Right hindlimb (tissue), 1 donor: ENCODE results near the gene ALMS1.
A peak's percentile ranks its signal among the peaks of the same experiment; 100 is the strongest.
"Not testable (repeated sequence)": the region's sequence is repeated elsewhere in the genome, so short reads cannot be mapped to it uniquely, and the experiment has no call there.

ENCODE experiments used
- DNase-seq: peaks from one replicate; pipeline ENCODE4 v3.0.0-alpha.2; 2018

The ALMS1 gene

DNA sequence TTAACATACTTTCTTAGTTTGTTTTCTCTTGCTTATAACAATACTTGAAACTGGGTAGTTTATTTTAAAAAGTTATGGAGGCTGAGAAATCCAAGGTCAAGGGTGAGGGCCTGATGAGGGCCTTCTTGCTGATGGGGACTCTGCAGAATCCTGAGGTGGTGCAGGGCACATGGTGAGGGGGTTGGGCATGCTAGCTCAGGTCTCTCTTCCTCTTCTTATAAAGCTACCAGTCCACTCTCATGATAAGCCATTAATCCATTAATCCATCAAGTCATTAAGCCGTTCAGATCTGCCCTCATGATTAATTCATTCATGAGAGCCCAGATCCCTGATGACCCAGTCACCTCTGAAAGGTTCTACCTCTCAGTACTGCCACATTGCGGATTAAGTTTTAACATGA is 21.4 kb downstream of the ALMS1 start:
- DNase-seq, result no peak

DNA sequence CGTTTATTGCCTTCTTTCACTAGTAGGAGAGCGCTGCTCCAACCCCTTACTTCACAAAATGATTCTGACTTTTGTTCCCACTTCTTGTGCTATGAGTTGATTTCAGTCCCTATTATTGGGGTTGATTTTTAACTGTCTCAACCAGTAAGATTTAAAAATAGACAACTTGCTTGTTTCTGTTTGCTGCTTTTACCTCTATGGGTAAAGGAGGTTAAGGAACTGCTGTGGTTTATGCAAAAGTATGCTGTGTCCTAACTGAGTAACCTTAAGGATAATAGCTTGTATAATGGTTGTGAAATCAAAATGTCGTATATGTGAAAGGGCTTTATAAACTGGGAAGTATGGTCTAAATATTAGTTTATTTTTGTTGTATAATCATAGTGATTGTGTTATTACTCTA is 22.6 kb downstream of the ALMS1 start:
- no peak for DNase-seq

DNA sequence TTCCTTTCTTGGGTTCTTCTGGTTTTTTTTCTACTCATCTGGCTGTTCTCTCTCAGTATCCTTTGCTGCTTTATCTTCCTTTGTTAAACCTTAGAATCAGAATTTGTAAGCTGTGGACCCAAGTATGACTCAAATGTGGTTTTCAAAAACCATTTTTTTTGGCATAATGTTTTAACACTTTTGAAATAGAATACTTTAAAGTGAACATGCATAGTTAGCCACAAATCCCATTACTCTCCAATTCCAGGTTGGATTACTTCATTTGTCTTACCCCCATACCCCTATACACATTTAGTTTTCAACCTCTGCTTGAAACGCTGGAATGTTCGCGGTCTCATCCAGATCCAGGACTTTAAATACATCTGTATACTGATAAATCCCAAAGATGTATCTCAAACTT is 29.1 kb downstream of the ALMS1 start:
- DNase-seq, result no peak

DNA sequence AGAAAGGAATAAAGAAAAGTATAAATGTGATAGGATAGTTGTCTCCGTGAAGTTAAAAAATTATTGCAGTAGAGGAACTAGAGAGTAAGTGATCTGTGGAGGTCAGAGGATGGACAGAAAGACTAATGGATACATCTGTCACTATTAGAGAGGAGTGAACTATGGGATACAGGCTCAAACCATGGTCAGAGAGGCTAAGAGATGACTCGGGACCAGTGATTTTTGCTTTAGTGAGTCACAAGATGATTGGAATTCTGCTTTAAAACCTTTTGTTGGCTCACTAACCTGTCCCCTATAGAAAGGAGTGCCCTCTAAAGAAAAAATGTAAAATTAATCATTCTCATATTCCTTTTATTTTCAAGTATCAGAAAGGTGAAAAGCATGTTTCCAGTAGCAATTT is 30.3 kb downstream of the ALMS1 start:
- no peak for DNase-seq

DNA sequence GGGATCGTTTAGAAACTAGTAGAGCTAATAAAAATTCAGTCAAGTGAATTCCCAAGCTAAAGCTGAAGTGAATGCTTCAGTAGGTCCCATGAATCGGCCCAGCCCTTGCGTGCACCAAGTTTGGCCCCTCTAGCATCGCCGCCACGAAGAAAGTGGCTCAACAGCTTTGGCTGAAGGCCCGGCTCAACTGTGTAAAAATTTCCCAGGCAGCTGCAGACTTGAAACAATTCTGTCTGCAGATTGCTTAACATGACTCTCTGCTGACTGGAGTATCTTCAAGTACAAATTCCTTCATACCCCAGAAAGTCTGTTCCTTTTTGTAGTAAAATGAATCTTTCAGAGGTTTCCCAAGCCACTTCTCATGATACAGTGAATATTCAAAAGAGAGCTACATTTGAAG is 32.7 kb downstream of the ALMS1 start:
- peak; percentile 74 for DNase-seq

DNA sequence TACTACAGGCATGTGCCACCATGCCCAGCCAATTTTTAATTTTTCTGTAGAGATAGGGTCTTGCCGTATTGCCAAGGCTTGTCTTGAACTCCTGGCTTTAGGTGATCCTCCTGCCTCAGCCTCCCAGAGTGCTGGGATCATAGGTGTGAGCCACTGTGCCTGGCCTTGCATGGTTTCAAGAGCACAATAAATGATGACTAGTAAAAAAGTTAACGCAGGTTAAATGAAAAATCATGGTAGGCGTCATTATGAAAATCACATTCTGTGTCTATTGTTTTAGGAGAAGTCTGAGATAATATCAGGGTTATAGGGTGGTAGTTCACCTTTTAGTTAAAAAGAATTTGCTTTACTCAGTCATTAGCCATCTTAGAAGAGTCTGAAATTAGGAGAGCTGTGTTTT is 38.3 kb downstream of the ALMS1 start:
- DNase-seq, result no peak

DNA sequence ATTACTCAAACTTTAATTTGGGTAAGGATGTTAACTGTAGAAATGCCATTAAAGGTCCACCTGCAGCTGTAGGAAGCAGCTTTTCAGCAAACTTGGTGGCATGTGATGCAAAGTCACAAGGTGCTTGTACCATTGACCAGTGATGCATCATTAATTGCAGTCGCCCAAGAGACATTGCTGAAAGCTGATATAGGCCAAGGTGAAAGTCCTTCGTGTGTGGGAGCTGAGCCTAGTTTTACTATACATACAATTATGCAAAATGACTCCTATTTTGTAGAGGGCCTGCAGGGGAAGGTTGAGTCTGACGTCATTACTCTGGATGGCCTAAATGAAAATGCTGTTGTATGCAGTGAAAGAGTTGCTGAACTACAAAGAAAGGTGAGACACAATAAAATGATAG is 40.5 kb downstream of the ALMS1 start:
- no peak for DNase-seq

DNA sequence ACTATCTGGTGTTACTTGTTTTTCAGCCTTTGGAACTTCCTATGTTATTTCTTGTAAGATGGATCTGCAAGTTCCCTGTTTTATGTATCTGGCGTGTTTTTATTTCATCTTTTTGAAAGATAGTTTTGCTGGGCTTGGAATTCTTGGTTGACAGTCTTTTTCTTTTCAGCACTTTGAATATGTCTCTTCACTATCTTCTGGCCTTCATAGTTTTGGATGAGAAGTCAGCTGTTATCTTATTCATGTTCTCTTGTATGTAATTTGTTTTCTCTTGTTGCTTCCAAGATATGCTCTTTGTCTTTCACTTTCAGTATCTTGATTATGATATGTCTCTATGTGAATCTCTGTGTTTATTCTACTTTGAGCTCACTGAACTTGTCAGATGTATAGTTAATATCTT is 50.4 kb downstream of the ALMS1 start:
- DNase-seq, result no peak

DNA sequence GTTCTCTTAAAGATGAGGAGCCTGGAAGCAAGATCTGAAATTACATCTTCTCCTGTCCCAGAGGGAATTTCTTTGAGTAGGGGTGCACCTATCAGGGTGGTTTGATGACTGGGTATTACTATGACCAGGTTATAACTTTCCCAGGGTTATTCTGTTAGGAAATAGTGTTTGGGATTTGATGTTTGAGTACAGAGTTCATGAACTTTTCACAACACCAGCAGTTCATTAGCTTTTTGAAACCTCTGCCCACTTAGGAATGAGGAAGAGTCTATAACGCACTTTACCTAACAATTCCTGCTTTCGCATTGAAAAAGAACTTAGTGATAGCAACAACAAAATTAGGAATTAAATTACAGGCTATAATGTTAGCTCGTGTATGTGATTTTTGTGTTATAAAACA is 58.6 kb downstream of the ALMS1 start:
- no peak for DNase-seq

DNA sequence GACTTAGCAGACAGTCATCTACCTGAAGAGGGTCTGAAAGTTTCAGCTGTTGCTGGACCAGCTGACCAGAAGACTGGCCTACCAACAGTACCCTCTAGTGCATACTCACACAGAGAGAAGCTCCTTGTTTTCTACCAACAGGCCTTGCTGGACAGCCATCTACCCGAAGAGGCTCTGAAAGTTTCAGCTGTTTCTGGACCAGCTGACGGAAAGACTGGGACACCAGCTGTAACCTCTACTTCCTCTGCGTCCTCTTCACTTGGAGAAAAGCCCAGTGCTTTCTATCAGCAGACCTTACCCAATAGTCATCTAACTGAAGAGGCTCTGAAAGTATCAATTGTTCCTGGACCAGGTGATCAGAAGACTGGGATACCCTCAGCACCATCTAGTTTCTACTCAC is 63.2 kb downstream of the ALMS1 start:
- no peak for DNase-seq

DNA sequence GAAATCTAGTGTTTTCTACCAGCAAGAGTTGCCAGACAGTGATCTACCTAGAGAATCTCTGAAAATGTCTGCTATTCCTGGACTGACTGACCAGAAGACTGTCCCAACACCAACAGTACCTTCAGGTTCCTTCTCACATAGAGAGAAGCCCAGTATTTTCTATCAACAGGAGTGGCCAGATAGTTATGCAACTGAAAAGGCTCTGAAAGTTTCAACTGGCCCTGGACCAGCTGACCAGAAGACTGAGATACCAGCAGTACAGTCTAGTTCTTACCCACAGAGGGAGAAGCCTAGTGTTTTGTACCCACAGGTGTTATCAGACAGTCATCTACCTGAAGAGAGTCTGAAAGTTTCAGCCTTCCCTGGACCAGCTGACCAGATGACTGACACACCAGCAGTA is 63.8 kb downstream of the ALMS1 start:
- DNase-seq, result no peak

DNA sequence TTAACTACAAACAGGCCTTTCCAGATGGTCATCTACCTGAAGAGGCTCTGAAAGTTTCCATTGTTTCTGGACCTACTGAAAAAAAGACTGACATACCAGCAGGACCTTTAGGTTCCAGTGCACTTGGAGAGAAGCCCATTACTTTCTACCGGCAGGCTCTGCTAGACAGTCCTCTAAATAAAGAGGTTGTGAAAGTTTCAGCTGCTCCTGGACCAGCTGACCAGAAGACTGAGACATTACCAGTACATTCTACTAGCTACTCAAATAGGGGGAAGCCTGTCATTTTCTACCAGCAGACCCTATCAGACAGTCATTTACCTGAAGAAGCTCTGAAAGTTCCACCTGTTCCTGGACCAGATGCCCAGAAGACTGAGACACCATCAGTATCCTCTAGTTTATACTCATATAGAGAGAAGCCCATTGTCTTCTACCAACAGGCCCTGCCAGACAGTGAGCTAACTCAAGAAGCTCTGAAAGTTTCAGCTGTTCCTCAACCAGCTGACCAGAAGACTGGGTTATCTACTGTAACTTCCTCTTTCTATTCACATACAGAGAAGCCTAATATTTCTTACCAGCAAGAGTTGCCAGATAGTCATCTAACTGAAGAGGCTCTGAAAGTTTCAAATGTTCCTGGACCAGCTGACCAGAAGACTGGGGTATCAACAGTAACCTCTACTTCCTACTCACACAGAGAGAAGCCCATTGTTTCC is 65.8 kb downstream of the ALMS1 start:
- no peak for DNase-seq

DNA sequence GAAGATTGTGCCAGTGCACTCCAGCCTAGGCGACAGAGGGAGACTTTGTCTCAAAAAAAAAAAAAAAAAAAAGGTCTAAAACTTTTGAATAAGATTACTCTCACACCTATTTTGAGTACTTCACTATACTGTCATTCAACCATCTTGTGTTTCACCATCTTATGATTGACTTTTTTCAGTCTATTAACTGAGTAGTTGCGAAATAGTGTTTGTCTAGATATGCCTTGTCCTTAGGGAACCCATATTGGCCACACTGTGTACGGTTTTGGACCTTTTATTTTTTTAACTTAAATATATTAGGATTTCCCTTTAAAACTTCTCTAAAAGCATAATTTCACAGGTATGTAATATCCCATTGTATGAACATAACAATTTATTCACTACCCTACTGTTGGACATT is 72.3 kb downstream of the ALMS1 start:
- no peak for DNase-seq

DNA sequence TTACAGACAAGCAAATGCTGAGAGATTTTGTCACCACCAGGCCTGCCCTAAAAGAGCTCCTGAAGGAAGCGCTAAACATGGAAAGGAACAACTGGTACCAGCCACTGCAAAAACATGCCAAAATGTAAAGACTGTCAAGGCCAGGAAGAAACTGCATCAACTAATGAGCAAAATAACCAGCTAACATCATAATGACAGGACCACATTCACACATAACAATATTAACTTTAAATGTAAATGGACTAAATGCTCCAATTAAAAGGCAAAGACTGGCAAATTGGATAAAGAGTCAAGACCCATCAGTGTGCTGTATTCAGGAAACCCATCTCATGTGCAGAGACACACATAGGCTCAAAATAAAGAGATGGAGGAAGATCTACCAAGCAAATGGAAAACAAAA is 76.8 kb downstream of the ALMS1 start:
- not testable (repeated sequence) for DNase-seq

DNA sequence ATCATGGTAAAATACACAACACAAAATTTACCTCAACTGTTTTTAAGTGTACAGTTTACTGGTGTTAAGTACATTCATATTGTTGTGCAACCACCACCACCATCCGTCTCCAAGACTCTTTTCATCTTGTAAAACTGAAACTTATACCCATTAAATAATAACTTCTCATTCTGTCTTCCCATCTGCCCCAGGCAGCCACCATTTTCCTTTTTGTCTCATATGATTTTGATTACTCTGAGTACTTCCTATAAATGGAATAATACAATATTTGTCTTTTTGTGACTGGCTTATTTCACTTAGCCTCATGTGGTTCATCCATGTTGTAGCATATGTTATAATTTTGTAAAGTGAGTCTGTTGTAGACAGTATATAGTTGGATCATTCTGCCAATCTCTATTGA is 82.7 kb downstream of the ALMS1 start:
- DNase-seq, result no peak

DNA sequence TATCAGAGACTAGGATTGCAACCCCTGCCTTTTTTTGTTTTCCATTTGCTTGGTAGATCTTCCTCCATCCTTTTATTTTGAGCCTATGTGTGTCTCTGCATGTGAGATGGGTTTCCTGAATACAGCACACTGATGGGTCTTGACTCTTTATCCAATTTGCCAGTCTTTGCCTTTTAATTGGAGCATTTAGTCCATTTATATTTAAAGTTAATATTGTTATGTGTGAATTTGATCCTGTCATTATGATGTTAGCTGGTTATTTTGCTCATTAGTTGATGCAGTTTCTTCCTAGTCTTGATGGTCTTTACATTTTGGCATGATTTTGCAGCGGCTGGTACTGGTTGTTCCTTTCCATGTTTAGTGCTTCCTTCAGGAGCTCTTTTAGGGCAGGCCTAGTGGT is 98.2 kb downstream of the ALMS1 start:
- DNase-seq, result not testable (repeated sequence)

DNA sequence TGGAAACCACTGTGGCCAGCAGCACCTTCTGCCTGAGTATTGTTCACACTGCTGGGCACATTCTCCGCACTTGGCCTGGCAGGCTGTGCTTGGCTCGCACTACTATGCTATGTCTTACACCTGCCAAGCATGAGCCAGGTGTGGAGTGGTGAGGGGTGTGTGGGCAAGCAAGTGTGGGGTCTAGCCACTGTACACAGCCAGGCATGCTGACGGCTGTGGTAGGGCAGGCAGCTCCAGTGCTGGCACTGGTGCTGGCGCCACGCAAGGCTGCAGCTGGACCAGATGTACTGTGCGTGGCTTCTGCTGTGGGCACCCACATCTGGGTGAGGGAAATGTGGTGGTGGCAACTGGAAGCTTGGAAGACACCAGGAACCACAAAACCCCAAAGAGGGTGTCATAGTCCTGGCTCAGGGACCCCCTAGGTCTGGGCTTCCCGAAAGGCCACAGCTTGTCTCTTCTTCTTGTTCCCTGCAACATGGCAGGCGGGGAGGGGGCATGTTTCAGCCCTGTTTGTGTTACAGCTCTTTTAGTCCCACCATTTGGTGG is 101.5 kb downstream of the ALMS1 start:
- no peak for DNase-seq

DNA sequence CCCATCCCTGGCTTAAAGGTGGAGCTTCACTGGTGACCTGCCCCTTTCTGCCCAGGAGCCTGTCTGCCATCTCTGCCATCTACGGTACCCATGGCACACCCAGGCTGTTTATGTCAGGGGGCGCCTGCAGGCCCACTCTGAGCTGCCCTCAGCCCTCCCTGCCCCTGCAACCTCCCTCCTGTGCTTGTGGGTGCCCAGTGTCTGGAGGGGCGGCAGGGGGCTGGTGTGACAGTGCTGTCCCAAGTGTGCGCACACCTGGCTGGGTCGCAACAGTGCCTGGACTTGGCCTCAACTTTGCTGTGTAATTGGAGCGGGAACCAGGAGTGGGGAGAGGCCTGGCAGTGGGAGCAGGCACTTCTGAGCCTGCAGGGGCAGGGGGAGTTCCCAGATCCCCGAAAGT is 102.4 kb downstream of the ALMS1 start:
- DNase-seq, result no peak

DNA sequence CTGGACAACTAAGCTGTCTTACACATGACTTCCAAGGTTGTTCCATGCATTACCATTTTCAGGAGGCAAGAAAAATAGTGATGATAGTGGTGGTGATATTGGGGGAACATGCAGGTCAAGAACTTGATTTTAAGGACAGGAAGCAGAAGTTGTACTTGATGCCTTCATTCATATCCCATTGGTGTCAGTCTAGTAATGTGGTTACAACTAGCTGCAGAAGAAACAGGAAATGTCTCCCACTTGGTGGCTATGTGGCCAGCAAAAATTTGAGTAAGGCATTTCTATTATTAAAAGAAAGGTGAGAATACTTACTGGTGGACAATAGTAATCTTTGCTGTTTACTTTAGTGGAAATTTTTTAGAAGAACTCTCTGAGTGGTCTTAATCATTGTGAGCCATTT is 103.4 kb downstream of the ALMS1 start:
- DNase-seq, result no peak

DNA sequence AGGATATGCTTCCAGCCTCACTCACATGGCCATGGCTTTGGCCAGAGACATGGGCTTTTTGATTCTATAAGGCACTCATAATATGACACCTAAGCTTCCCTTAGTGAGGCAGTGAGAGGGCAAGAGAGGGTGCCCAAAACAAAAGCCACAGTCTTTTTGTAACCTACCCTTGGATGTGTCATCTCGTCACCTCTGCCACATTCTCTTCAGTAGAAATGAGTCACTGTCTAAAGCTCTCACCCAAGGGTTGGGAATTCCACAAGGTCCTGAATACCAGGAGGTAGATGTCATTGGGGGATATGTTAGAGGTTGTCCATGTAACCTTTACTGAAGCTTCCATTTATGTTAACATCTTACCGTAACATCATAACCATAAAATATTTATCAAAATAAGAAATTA is 108.4 kb downstream of the ALMS1 start:
- no peak for DNase-seq

DNA sequence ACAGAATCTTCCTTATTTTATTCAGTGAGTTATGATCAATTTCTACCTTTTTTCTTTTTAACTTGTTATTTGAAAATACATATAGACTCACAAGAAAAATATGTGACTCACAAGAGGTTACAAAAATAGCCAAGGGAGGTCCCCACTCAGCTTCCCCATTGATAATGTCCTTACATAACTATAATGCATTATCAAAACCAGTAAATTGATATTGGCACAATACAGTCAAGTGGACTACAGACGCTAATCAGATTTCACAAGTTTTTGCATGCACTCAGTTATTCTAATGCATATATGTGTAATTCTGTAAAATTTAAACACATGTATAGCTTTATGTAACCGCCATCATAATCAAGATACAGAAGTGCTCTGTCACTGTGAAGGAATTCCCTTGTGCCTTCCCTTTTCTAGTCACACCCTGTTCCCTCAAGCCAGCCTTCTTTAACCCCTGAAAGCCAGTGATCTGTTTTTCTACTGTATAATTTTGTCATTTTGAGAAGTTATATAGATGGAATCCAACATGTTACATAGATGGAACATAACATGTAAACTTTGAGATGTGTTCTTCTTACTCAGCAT is 118.4 kb downstream of the ALMS1 start:
- no peak for DNase-seq

DNA sequence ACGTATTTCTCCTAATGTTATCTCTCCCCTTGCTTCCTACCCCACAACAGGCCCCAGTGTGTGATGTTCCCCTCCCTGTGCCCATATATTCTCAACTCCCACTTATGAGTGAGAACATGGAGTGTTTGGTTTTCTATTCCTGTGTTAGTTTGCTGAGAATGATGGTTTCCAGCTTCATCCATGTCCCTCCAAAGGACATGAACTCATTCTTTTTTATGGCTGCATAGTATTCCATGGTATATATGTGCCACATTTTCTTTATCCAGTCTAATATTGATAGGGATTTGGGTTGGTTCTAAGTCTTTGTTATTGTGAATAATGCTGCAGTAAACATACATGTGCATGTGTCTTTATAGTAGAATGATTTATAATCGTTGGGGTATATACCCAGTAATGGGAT is 119.2 kb downstream of the ALMS1 start:
- not testable (repeated sequence) for DNase-seq

DNA sequence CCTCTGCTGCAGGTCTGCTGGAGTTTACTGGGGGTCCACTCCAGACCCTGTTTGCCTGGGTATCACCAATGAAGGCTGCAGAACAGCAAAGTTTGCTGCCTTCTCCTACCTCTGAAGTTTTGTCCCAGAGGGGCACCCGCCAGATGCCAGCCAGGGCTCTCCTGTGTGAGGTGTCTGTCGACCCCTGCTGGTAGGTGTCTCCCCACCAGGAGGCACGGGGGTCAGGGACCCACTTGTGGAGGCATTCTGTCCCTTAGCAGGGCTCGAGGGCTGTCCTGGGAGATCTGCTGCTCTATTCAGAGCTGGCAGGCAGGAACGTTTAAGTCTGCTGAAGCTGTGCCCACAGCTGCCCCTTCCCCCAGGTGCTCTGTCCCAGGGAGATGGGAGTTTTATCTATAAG is 124.8 kb downstream of the ALMS1 start:
- DNase-seq, result not testable (repeated sequence)

DNA sequence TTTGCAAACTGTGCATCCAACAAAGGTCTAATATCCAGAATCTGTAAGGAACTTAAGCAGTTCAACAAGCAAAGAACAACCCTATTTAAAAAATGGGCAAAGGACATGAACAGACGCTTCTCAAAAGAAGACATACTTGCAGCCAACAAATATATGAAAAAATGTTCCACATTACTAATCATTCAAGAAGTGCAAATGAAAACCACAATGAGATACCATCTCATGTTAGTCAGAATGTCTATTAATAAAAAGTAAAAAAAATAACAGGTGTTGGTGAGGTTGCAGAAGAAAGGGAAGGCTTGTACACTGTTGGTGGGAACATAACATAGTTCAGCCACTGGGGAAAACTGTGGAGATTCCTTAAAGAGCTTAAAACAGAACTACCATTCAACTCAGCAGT is 130.4 kb downstream of the ALMS1 start:
- DNase-seq, result no peak

DNA sequence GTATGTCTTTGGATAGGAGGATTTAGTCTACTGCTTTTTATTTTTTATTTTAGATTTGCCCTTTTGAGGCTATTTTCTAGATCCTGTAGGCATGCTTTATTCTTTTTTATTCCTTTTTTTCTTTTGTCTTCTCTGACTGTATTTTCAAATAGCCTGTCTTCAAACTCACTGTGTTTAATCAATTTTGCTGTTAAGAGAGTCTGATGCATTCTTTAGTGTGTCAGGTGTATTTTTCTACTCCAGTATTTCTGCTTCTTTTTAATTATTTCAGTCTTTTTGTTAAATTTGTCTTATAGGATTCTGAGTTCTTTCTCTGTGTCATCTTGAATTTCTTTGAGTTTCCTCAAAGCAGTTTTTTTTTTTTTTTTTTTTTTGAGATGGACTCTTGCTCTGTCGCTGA is 143.1 kb downstream of the ALMS1 start:
- no peak for DNase-seq
